ENCODE results near the gene IQCF2.

DNA sequence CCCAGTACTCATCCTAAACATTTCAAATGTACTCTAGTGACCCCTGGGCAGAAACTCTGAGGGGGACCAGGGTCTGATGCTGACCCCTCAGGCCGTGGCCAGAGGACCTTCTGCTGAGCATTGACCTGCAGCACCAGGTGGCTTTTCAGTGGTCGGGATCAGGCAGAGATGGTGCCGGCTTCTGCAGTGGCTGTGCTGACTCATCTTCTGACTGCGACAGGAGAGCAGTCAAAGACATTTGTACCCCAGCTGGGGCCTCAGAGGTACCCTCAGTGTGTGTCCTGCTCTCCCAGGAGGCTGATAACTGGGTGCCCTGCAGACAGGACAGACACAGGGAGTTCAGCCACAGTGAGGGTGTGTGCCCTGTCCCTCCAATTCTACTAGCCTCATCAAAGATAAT lies 45.8 kb upstream of the IQCF2 start:
- TF ChIP-seq, protein P1, sequence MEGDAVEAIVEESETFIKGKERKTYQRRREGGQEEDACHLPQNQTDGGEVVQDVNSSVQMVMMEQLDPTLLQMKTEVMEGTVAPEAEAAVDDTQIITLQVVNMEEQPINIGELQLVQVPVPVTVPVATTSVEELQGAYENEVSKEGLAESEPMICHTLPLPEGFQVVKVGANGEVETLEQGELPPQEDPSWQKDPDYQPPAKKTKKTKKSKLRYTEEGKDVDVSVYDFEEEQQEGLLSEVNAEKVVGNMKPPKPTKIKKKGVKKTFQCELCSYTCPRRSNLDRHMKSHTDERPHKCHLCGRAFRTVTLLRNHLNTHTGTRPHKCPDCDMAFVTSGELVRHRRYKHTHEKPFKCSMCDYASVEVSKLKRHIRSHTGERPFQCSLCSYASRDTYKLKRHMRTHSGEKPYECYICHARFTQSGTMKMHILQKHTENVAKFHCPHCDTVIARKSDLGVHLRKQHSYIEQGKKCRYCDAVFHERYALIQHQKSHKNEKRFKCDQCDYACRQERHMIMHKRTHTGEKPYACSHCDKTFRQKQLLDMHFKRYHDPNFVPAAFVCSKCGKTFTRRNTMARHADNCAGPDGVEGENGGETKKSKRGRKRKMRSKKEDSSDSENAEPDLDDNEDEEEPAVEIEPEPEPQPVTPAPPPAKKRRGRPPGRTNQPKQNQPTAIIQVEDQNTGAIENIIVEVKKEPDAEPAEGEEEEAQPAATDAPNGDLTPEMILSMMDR (IDR thresholded peaks at IDR 0.05; ENCODE audit: poor library complexity, severe bottlenecking), result no peak
- TF ChIP-seq TAF1 (IDR thresholded peaks at IDR 0.05; ENCODE audit: low read depth) (no peak), EZH2 (IDR thresholded peaks at IDR 0.05; ENCODE audit: borderline replicate concordance, insufficient read depth, low read length, poor library complexity, severe bottlenecking) (no peak), RAD21 (conservative IDR thresholded peaks at IDR 0.05) (no peak), MXI1 (conservative IDR thresholded peaks at IDR 0.05; ENCODE audit: poor library complexity, severe bottlenecking) (no peak), POLR2AphosphoS5 (IDR thresholded peaks at IDR 0.05) (no peak), EP300 (conservative IDR thresholded peaks at IDR 0.05; ENCODE audit: poor library complexity, severe bottlenecking) (no peak)
- TF ChIP-seq, protein P2, sequence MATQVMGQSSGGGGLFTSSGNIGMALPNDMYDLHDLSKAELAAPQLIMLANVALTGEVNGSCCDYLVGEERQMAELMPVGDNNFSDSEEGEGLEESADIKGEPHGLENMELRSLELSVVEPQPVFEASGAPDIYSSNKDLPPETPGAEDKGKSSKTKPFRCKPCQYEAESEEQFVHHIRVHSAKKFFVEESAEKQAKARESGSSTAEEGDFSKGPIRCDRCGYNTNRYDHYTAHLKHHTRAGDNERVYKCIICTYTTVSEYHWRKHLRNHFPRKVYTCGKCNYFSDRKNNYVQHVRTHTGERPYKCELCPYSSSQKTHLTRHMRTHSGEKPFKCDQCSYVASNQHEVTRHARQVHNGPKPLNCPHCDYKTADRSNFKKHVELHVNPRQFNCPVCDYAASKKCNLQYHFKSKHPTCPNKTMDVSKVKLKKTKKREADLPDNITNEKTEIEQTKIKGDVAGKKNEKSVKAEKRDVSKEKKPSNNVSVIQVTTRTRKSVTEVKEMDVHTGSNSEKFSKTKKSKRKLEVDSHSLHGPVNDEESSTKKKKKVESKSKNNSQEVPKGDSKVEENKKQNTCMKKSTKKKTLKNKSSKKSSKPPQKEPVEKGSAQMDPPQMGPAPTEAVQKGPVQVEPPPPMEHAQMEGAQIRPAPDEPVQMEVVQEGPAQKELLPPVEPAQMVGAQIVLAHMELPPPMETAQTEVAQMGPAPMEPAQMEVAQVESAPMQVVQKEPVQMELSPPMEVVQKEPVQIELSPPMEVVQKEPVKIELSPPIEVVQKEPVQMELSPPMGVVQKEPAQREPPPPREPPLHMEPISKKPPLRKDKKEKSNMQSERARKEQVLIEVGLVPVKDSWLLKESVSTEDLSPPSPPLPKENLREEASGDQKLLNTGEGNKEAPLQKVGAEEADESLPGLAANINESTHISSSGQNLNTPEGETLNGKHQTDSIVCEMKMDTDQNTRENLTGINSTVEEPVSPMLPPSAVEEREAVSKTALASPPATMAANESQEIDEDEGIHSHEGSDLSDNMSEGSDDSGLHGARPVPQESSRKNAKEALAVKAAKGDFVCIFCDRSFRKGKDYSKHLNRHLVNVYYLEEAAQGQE (IDR thresholded peaks at IDR 0.05; ENCODE audit: borderline replicate concordance), result no peak
